Fibroblast of lung (primary cell): ENCODE data around the gene MYOM1. TPM values are rescaled to one million over a fixed set of nuclear protein-coding genes. Genes with fewer than 3 reads are reported as not detected.

Experiments used
- DNase-seq, 2 donors: peaks; one replicate each; pipeline versions ENCODE4 v3.0.0 to v3.0.0-alpha.2; 2010; ENCODE audit warnings: low read depth in 2 of 2
- H2AFZ ChIP-seq: 2 replicates; pipeline ENCODE4 v1.5.1; 2012; ENCODE audit warnings: low read length, control low read depth, inconsistent platforms
- H3K27ac ChIP-seq: 2 replicates; pipeline ENCODE4 v1.5.1; 2011; ENCODE audit warnings: low read length, control low read depth; ENCODE audit not compliant: insufficient read depth
- H3K27me3 ChIP-seq: 2 replicates; pipeline ENCODE4 v1.5.1; 2011; ENCODE audit warnings: mild to moderate bottlenecking, low read length; ENCODE audit not compliant: control insufficient read depth, insufficient read depth
- H3K36me3 ChIP-seq: 2 replicates; pipeline ENCODE4 v1.5.1; 2011; ENCODE audit warnings: low read length; ENCODE audit not compliant: control insufficient read depth, insufficient read depth
- H3K4me1 ChIP-seq: 2 replicates; pipeline ENCODE4 v1.5.1; 2011; ENCODE audit warnings: low read length; ENCODE audit not compliant: control insufficient read depth, insufficient read depth; ENCODE audit errors: extremely low read depth
- H3K4me2 ChIP-seq: 2 replicates; pipeline ENCODE4 v1.5.1; 2011; ENCODE audit warnings: low read length, control low read depth; ENCODE audit not compliant: insufficient read depth; ENCODE audit errors: extremely low read depth
- H3K4me3 ChIP-seq, 4 experiments: fragments of 200-600 bp in 1 of 4; sonication (generic) in 1 of 4; replicated peaks in 1 of 4; 2 replicates each; pipeline ENCODE4 v1.5.1; 2011 to 2016; ENCODE audit warnings: low read length in 4 of 4, low read depth in 3 of 4, mild to moderate bottlenecking in 3 of 4, control low read depth in 2 of 4, inconsistent platforms in 1 of 4, mixed read lengths in 1 of 4; ENCODE audit not compliant: insufficient read depth in 1 of 4; ENCODE audit errors: control extremely low read depth in 1 of 4
- H3K79me2 ChIP-seq: 2 replicates; pipeline ENCODE4 v1.5.1; 2012; ENCODE audit warnings: mild to moderate bottlenecking, low read length, inconsistent platforms; ENCODE audit not compliant: control insufficient read depth, insufficient read depth
- H3K9ac ChIP-seq: 2 replicates; pipeline ENCODE4 v1.5.1; 2011; ENCODE audit warnings: mild to moderate bottlenecking, low read length, control low read depth; ENCODE audit not compliant: insufficient read depth
- H3K9me3 ChIP-seq: 2 replicates; pipeline ENCODE4 v1.5.1; 2012; ENCODE audit warnings: low read depth, low read length; ENCODE audit not compliant: control insufficient read depth, insufficient read depth
- H4K20me1 ChIP-seq: 2 replicates; pipeline ENCODE4 v1.5.1; 2011; ENCODE audit warnings: low read length; ENCODE audit not compliant: control insufficient read depth, insufficient read depth; ENCODE audit errors: extremely low read depth
- EZH2 ChIP-seq: IDR thresholded peaks from 2 replicates; pipeline ENCODE4 v1.5.1; 2012; ENCODE audit warnings: low read length, control low read depth, mild to moderate bottlenecking; ENCODE audit errors: missing control alignments
- polyA minus RNA-seq: library from RNA; depleted of rRNA, polyadenylated mRNA; stranded (reverse); fragments of >200 nt; gene quantifications from 2 replicates; pipeline ENCODE4 v1.2.3, GENCODE V29; 2011; ENCODE audit warnings: low replicate concordance
- polyA plus RNA-seq, 2 donors: library from polyadenylated mRNA; depleted of rRNA in 1 of 2; stranded (reverse) in 1 of 2; unstranded in 1 of 2; fragments of >200 nt; gene quantifications; 2 replicates each; pipeline ENCODE4 v1.2.1, GENCODE V29; 2011 to 2012; ENCODE audit warnings: missing spikeins in 1 of 2
- total RNA-seq: library from RNA; depleted of rRNA; stranded (reverse); fragments of >200 nt; gene quantifications from 2 replicates; pipeline ENCODE4 v1.2.1, GENCODE V29; 2014
- TF ChIP-seq, protein P1 (sequence below), 2 donors: IDR thresholded peaks in 1 of 2; conservative IDR thresholded peaks in 1 of 2; 1 replicate in 1 of 2; 2 replicates in 1 of 2; pipeline ENCODE4 v1.5.1; 2011 to 2012; ENCODE audit warnings: low read length in 2 of 2, control low read depth in 1 of 2, inconsistent platforms in 1 of 2, low read depth in 1 of 2, mild to moderate bottlenecking in 1 of 2

Gene MYOM1
- total RNA-seq (0.26 and 0.83 TPM in 2 replicates), polyA plus RNA-seq (0.05 and 0.07 TPM in 2 replicates), polyA minus RNA-seq (0.22 TPM in 1 of 2 replicates, not detected in the other)
- 0.06 and 0.07 TPM in 2 replicates for polyA plus RNA-seq (2012)

DNA sequence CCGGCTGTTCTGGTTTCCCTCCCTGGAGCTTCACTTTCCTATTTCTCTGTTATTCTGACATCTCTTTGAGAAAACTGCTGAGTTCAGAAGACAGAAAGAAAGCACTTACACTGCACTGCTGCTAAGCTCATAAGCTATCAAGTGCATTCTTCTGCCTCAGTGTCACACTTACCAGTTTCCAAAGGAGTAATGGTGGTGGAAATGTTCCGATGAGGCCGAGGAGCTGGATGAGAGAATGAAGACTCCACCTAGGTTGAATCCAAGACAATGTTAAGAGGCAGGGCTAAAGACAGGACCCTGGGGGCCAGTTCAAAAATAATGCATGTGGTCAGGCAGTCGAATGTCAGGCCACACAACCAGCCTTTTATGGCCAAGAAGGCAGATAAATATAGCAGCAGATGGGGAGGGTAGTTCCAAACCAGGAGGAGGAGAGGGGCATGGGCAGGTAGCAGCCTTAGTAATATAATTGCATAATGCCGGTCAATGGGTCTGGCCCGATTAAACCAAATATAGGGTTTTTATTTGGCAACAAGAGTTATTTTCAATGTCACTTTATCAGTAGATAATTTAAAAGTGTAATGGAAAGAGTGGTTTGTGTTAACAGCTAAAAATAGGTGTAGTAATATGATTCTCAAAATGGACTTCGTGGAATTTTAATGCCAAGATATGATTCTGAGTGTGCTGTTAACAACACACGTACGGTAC lies at the start of gene MYOM1:
MYOM1 (minus strand) TSS at position 338 of the 705 bp plus-strand sequence. CDS start 4,745 bp downstream, outside the sequence.
- no peaks in the 10 kb centered on the region for H3K79me2 ChIP-seq
- no peaks in the 10 kb centered on the region for H3K36me3 ChIP-seq
- DNase-seq, result no peak
- no peaks in the 10 kb centered on the region for H3K27me3 ChIP-seq
- H3K4me2 ChIP-seq, result no peak within 1 kb of the TSS
- H3K27ac ChIP-seq, result no peak within 1 kb of the TSS
- TF ChIP-seq, protein P1, sequence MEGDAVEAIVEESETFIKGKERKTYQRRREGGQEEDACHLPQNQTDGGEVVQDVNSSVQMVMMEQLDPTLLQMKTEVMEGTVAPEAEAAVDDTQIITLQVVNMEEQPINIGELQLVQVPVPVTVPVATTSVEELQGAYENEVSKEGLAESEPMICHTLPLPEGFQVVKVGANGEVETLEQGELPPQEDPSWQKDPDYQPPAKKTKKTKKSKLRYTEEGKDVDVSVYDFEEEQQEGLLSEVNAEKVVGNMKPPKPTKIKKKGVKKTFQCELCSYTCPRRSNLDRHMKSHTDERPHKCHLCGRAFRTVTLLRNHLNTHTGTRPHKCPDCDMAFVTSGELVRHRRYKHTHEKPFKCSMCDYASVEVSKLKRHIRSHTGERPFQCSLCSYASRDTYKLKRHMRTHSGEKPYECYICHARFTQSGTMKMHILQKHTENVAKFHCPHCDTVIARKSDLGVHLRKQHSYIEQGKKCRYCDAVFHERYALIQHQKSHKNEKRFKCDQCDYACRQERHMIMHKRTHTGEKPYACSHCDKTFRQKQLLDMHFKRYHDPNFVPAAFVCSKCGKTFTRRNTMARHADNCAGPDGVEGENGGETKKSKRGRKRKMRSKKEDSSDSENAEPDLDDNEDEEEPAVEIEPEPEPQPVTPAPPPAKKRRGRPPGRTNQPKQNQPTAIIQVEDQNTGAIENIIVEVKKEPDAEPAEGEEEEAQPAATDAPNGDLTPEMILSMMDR (conservative IDR thresholded peaks at IDR 0.05 in 1 of 2, IDR thresholded peaks at IDR 0.05 in 1 of 2; ENCODE audit: low read depth in 1 of 2, low read length in 2 of 2), result no peak
- no peak for TF ChIP-seq EZH2
- no peaks in the 10 kb centered on the region for H3K9me3 ChIP-seq
- H3K4me3 ChIP-seq, result no peak within 1 kb of the TSS
- no peaks in the 10 kb centered on the region for H3K4me1 ChIP-seq
- H3K9ac ChIP-seq, result no peak within 1 kb of the TSS
- H4K20me1 ChIP-seq, result no peaks in the 10 kb centered on the region
- no peak within 1 kb of the TSS for H2AFZ ChIP-seq

GRCh38 chr18:3269241-3269913 lies 49.6 kb upstream of the MYOM1 start:
- Histone ChIP-seq H3K4me3 (no peak overlapping the region), H3K4me1 (peaks cover 19% of the 10 kb centered on the region), H3K27me3 (no peaks in the 10 kb centered on the region), H3K4me2 (peak overlapping the region; percentile 48), H3K9ac (no peak overlapping the region), H3K36me3 (peaks cover 10% of the 10 kb centered on the region), H3K79me2 (peaks cover 98% of the 10 kb centered on the region), H3K9me3 (no peaks in the 10 kb centered on the region), H2AFZ (no peak overlapping the region), H3K27ac (peak overlapping the region; percentile 8), H4K20me1 (peaks cover 11% of the 10 kb centered on the region)
- DNase-seq, result no peak
- no peak for TF ChIP-seq EZH2
- TF ChIP-seq, protein P1 (conservative IDR thresholded peaks at IDR 0.05 in 1 of 2, IDR thresholded peaks at IDR 0.05 in 1 of 2; ENCODE audit: low read depth in 1 of 2, low read length in 2 of 2), result no peak

DNA sequence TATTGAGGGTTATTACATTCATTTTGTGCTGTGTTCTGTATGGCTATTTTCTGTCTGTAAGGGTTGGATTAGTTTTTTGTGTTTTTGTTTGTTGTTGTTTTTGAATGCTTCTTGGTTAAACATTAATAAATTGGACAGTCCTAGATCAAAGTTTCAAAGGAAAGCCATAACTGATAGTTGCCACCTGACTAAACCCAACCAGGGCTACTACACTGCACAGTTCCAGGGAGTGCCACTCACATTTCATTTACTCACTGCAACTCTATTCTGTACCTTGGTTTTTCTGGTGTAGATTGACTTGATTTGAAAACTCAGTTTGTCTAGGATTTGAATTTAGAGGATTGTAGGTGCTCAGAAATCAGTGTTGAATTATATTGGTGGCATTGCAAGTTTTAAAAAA lies 48.5 kb upstream of the MYOM1 start:
- no peak overlapping the region for H3K9ac ChIP-seq
- no peak overlapping the region for H3K4me2 ChIP-seq
- H3K9me3 ChIP-seq, result no peaks in the 10 kb centered on the region
- H3K79me2 ChIP-seq, result peaks cover 100% of the 10 kb centered on the region
- no peak overlapping the region for H3K27ac ChIP-seq
- no peak overlapping the region for H2AFZ ChIP-seq
- no peak overlapping the region for H3K4me3 ChIP-seq
- peaks cover 3% of the 10 kb centered on the region for H3K36me3 ChIP-seq
- H4K20me1 ChIP-seq, result peaks cover 12% of the 10 kb centered on the region
- no peak for DNase-seq
- TF ChIP-seq EZH2, result no peak
- TF ChIP-seq, protein P1 (conservative IDR thresholded peaks at IDR 0.05 in 1 of 2, IDR thresholded peaks at IDR 0.05 in 1 of 2; ENCODE audit: low read depth in 1 of 2, low read length in 2 of 2), result no peak
- H3K27me3 ChIP-seq, result no peaks in the 10 kb centered on the region
- peaks cover 21% of the 10 kb centered on the region for H3K4me1 ChIP-seq
